Stimulated activated CD4-positive, alpha-beta T cell treated with anti-CD3 and anti-CD28 coated beads, TNF-alpha, amount 100 ng/mL, for 48 hours (primary cell): Measurements from ENCODE around the gene POLG2.
"Not testable (repeated sequence)": the region's sequence is repeated elsewhere in the genome, so short reads cannot be mapped to it uniquely, and the experiment has no call there.

Experiments
- DNase-seq, 3 donors: peaks; one replicate each; pipeline ENCODE4 v3.0.0-alpha.2; 2020; ENCODE audit warnings: low read depth in 3 of 3

Gene POLG2

GRCh38 chr17:64441772-64442540 lies 54.9 kb downstream of the POLG2 start:
- DNase-seq = no peak

DNA sequence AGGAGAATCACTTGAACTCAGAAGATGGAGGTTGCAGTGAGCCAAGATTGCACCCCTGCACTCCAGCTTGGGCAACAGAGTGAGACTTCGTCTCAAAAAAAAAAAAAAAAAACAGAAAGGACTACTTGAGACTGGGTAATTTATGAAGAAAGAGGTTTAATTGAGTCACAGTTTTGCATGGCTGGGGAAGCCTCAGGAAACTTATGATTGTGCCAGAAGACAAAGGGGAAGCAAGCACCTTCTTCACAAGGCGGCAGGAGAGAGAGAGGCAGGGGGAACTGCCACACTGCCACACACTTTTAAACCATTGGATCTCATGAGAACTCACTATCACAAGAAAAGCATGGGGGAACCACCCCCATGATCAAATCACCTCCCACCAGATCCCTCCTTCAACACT lies 56.9 kb downstream of the POLG2 start:
- DNase-seq = no peak

DNA sequence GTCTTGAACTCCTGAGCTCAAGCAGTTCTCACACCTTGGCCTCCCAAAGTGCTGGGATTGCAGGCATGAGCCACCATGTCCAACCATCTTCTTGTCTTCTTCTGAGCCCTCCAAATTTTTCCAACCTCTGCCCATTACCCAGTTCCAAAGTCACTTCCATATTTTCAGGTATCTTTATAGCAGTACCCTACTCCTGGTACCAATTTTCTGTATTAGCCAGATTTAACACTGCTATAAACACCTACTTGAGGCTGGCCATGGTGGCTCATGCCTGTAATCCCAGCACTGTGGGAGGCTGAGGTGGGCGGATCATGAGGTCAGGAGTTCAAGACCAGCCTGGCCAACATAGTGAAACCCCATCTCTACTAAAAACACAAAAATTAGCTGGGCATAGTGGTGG lies 57.3 kb downstream of the POLG2 start:
- not testable (repeated sequence) for DNase-seq

GRCh38 chr17:64437944-64438525 lies 58.8 kb downstream of the POLG2 start:
- no peak for DNase-seq

DNA sequence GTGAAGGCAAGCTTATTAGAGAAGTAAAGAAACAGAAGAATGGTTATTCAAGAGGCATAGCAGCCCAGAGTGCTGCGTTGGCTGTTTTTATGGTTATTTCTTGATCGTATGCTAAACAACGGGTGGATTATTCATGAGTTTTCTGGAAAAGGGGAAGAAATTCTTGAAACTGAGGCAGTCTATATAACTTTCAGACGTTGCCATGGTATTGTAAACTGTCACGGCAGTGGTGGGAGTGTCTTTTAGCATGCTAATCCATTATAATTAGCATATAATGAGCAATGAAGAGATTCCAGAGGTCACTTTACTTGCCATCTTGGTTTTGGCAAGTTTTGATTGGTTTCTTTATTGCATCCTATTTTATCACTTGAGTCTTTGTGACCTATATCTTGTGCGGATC lies 65.3 kb downstream of the POLG2 start:
- no peak for DNase-seq

- not testable (repeated sequence) for DNase-seq
Measured at GRCh38 chr17:64430036-64430435, 66.8 kb downstream of the POLG2 start.

GRCh38 chr17:64428406-64428805 lies 68.4 kb downstream of the POLG2 start:
- no peak for DNase-seq
